ENCODE data around the gene NUDT16L1.

The NUDT16L1 gene

GRCh38 chr16:4663777-4664465, 29.4 kb upstream of the NUDT16L1 start:
- no peak for DNase-seq (ENCODE audit: low read depth in 3 of 3, low spot score in 1 of 3)

- peak in 2 of 3 donors; percentile 16 to 23 for DNase-seq (ENCODE audit: low read depth in 3 of 3, low spot score in 1 of 3)
Measured at GRCh38 chr16:4664538-4665418, 28.6 kb upstream of the NUDT16L1 start.

DNA sequence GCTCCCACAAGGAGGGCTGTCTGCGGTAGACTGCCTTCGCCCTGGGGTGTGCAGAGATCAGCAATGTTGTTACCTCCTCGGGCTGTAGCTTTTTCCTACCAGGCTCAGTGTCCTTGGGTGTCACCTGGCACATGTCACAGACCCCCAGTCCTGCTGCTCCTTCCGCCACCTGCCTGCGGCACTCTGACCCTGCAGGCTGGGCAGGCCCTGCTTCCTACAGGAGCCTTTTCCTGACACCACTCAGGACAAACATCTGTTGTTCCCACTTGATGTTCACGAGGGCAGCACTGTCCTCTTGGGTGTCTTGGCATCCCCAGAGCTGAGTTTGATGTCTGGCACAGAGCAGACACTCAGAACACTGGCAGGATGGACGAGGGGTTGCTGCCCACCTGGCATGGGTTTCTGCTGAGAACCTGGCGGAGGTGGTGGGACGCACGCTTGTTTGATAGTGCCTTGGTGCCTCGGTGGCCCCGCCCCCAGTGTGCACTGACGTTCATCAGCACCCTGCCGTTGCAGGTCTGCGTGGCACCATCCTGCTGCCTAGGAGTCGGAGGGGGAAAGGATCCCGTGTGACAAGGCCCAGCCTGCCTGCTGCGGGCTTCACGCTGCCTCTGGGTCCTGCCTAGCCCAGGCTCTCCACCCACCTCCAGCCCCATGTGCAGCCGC, 26.7 kb upstream of the NUDT16L1 start:
- no peak for DNase-seq (ENCODE audit: low read depth in 3 of 3, low spot score in 1 of 3)

- DNase-seq (ENCODE audit: low read depth in 3 of 3, low spot score in 1 of 3): no peak
Measured at GRCh38 chr16:4667203-4667963, 26.0 kb upstream of the NUDT16L1 start.

- DNase-seq (ENCODE audit: low read depth in 3 of 3, low spot score in 1 of 3): no peak
Measured at GRCh38 chr16:4668313-4668960, 24.9 kb upstream of the NUDT16L1 start.

DNA sequence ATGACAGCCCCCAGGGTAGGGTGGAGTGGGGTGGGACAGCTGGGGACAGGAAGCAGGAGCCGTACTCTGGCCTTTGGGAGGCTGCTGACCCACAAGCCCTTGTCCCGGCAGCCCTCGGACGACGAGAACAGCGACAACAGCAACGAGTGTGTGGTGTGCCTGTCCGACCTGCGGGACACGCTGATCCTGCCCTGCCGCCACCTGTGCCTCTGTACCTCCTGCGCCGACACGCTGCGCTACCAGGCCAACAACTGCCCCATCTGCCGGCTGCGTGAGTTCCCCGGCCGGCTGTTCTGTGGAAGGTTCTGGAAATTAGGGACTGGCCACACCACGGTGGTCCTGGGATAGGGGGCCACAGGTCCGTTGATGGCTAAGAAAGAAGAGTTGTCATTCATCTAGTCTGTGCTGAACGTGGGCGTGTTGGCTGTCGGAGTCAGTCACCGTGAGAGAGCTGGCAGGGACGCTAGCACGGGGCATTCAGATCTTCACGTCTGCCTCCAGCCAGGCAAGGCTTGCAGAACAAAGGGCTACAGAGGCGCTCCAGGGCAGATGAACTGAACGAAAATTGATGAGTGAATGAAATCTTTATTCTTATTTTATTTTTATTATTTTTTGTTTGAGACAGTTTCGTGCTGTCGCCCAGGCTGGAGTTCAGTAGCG, 19.8 kb upstream of the NUDT16L1 start:
- DNase-seq (ENCODE audit: low read depth in 3 of 3, low spot score in 1 of 3): no peak

DNA sequence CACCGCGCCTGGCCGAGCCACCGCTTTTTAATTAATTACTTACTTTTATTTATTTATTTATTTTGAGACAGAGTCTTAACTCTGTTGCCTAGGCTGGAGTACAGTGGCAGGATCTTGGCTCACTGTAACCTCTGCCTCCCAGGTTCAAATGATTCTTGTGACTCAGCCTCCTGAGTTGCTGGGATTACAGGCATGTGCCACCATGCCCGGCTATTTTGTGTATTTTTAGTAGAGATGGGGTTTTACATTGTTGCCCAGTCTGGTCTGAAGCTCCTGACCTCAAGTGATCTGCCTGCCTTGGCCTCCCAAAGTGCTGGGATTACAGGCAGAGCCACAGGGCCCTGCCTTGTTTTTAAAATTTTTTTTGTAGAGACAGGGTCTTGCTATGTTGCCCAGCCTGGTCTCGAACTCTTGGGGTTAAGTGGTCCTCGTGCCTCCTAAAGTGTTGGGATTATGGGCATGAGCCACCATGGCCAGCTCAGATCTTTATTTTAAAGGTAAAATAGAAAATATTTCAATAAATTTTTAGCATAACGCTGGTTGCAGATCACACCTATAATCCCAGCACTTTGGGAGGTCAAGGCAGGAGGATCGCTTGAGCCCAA, 18.3 kb upstream of the NUDT16L1 start:
- no peak for DNase-seq (ENCODE audit: low read depth in 3 of 3, low spot score in 1 of 3)

GRCh38 chr16:4675864-4676786, 17.2 kb upstream of the NUDT16L1 start:
- peak; percentile 22 to 33 (median 27) for DNase-seq (ENCODE audit: low read depth in 3 of 3, low spot score in 1 of 3)

DNA sequence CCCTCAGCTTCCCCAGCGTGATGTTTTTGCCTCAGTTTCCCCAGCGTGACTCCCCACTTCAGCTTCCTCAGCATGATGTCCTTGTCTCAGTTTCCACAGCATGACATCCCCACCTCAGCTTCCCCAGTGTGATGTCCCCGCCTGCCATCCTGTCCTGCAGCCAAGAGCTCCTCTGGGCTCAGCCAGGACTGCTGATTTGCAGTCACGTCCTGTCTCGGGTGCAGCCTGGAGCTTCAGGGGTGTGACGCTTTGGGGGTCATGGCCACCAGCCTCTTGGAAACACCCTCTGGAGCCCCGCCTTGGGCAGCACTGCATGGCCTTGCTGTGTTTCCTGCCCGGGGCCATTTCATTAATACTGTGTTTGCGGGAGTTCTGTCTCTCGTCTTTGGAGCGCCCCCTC, 16.5 kb upstream of the NUDT16L1 start:
- DNase-seq (ENCODE audit: low read depth in 3 of 3, low spot score in 1 of 3): no peak

- no peak for DNase-seq (ENCODE audit: low read depth in 3 of 3, low spot score in 1 of 3)
Measured at GRCh38 chr16:4677390-4677789, 16.0 kb upstream of the NUDT16L1 start.

DNA sequence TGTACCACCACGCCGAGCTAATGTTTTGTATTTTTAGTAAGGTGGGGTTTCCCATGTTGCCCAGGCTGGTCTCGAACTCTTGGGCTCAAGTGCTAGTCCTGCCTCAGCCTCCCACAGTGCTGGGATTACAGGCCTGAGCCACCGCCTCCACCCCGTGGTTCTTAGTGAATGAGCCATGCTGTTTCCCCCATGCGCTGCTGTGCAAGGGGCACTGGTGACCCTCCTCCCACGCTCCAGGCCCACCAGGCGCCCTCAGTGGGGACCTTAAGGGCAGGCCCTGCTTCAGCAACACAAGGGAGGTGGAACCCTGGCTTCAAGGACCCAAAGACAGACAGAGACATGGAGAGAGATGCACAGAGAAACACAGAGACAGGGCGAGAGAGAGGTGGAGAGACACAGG, 15.4 kb upstream of the NUDT16L1 start:
- DNase-seq (ENCODE audit: low read depth in 3 of 3, low spot score in 1 of 3): no peak

DNA sequence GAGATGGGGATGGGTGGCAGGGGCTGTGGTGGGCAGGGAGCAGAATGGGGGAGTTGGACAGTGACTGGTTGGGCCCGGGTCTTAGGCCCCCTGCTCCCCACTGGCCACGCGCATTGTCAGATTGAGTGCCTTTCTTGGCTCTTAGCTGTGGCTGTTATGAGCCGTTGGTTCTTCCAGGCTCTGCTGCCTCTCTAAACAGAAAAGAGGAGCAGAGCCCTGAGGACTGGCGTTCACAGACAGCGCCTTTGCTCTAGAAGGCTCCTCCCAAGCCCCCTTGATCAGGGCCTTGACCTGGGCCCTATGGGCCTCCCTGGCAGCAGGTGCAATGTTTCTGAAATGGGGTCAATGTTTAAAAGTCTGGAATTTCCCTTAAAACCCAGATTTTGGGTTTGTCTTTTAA, 14.8 kb upstream of the NUDT16L1 start:
- no peak for DNase-seq (ENCODE audit: low read depth in 3 of 3, low spot score in 1 of 3)

GRCh38 chr16:4679156-4679849, 14.1 kb upstream of the NUDT16L1 start:
- DNase-seq (ENCODE audit: low read depth in 3 of 3, low spot score in 1 of 3): no peak

GRCh38 chr16:4679850-4680636, 13.3 kb upstream of the NUDT16L1 start:
- DNase-seq (ENCODE audit: low read depth in 3 of 3, low spot score in 1 of 3): no peak

DNA sequence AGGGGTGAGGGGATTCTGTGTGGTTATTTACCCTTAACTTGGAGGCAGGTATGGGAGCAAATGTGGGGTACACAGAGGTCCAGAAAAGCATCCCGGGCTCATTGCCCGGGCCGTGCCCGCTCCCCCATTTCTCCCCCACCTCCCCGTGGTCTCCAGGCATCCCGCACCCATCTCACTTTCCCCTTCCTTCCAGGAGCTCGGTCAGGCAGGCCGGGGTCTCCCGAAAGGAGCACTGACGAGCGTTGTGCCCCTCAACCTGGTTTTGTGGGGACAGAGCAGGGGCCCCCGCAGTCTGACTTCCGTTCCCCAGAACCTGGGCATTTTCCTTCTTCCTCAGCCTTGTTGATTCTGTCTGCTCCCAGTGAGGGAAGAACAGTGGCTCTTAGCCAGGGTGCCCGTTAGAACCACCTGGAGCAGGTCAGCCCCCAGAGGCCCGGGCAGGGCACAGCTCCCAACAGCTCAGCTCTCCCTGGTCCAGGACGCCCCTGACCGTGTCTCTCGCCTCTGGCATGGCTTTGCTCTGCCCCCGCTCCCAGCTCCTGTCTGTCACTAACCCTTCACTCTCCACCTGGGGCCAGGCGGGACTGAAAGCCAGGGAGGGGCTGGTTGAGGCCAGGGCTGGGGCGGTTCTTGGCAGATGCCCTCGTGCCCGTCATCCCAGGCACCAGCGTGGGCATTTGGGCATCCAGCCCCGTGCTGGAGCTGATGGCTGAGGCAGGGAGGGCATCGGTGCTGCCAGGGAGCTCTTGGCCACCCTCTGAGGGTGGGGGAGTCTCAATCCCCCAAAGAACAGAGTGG, 12.5 kb upstream of the NUDT16L1 start:
- no peak for DNase-seq (ENCODE audit: low read depth in 3 of 3, low spot score in 1 of 3)

DNA sequence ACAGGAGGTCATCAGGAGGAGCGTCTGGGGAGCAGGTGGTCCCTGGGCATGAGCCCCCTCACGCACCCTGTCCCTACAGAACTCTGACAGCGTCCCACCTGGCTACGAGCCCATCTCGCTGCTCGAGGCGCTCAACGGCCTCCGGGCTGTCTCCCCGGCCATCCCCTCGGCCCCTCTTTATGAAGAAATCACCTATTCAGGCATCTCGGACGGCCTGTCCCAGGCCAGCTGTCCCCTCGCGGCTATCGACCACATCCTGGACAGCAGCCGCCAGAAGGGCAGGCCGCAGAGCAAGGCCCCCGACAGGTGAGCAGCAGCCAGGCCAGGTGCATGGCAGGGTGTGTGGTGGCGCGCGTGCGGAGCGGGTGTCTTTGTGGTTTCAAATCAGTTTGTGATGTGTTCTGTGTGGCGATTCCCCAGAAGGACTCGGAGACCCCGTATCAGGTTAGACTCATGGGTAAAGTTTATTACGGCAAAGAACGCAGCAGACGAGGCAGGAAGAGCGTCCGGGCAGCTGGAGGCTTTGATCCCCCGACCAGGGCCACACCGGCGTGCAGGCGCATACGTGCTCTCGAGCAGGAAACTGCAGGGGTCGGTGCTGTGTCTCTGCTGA, 11.8 kb upstream of the NUDT16L1 start:
- DNase-seq (ENCODE audit: low read depth in 3 of 3, low spot score in 1 of 3): no peak

All from stimulated activated CD4-positive, alpha-beta T cell treated with anti-CD3 and anti-CD28 coated beads, TNF-alpha, amount 100 ng/mL, for 1 hour (primary cell).